Mesenchymal stem cell (in vitro differentiated cells and primary cell): ENCODE data around the gene CDHR2.

Experiments
- DNase-seq: peaks from one replicate; pipeline ENCODE4 v3.0.0-alpha.2; 2013
- H2AFZ ChIP-seq: one replicate; pipeline ENCODE4 v1.6.1; 2013; ENCODE audit warnings: low read depth, mild to moderate bottlenecking, control low read depth, inconsistent platforms, low read length, moderate library complexity
- H2AK5ac ChIP-seq: 2 replicates; pipeline ENCODE4 v1.6.1; 2013; ENCODE audit warnings: low read length, moderate library complexity, mild to moderate bottlenecking, inconsistent platforms; ENCODE audit not compliant: severe bottlenecking
- H2BK120ac ChIP-seq: one replicate; pipeline ENCODE4 v1.6.1; 2013; ENCODE audit warnings: low read depth, mild to moderate bottlenecking, inconsistent platforms, low read length, moderate library complexity
- H2BK12ac ChIP-seq, 2 experiments: one replicate each; pipeline ENCODE4 v1.6.1; 2013; ENCODE audit warnings: inconsistent platforms in 2 of 2, low read length in 2 of 2, mild to moderate bottlenecking in 2 of 2, moderate library complexity in 2 of 2, control low read depth in 1 of 2
- H2BK15ac ChIP-seq: one replicate; pipeline ENCODE4 v1.6.1; 2013; ENCODE audit warnings: mild to moderate bottlenecking, low read depth, inconsistent platforms; ENCODE audit not compliant: poor library complexity, severe bottlenecking
- H2BK5ac ChIP-seq: 2 replicates; pipeline ENCODE4 v1.6.1; 2013; ENCODE audit warnings: low read depth, mild to moderate bottlenecking, low read length, control low read depth, inconsistent platforms; ENCODE audit not compliant: poor library complexity, severe bottlenecking
- H3K14ac ChIP-seq, 2 experiments: one replicate each; pipeline ENCODE4 v1.6.1; 2013; ENCODE audit warnings: inconsistent platforms in 2 of 2, low read length in 2 of 2, control low read depth in 1 of 2, mild to moderate bottlenecking in 1 of 2, moderate library complexity in 1 of 2
- H3K18ac ChIP-seq, 2 experiments: one replicate each; pipeline ENCODE4 v1.6.1; 2013; ENCODE audit warnings: inconsistent platforms in 2 of 2, low read length in 2 of 2, control low read depth in 1 of 2, low read depth in 1 of 2, mild to moderate bottlenecking in 1 of 2
- H3K23ac ChIP-seq, 2 experiments: one replicate each; pipeline ENCODE4 v1.6.1; 2013; ENCODE audit warnings: inconsistent platforms in 2 of 2, low read length in 2 of 2, mild to moderate bottlenecking in 2 of 2, moderate library complexity in 2 of 2, control low read depth in 1 of 2
- H3K27ac ChIP-seq: 2 replicates; pipeline ENCODE4 v1.5.1; 2013; ENCODE audit warnings: mild to moderate bottlenecking, moderate library complexity, low read length, control low read depth, inconsistent platforms; ENCODE audit not compliant: poor library complexity, severe bottlenecking
- H3K27me3 ChIP-seq, 2 experiments: 2 replicates each; pipeline versions ENCODE4 v1.6.1 to v1.7.0; 2013; ENCODE audit warnings: low read length in 2 of 2, mild to moderate bottlenecking in 2 of 2, moderate library complexity in 2 of 2, control low read depth in 1 of 2, inconsistent platforms in 1 of 2; ENCODE audit not compliant: control insufficient read depth in 1 of 2, insufficient read depth in 1 of 2
- H3K36me3 ChIP-seq, 2 experiments: 2 replicates each; pipeline versions ENCODE4 v1.6.1 to v1.7.0; 2013; ENCODE audit warnings: low read length in 2 of 2, control low read depth in 1 of 2, inconsistent platforms in 1 of 2, low read depth in 1 of 2, mild to moderate bottlenecking in 1 of 2; ENCODE audit not compliant: insufficient read depth in 2 of 2, control insufficient read depth in 1 of 2
- H3K4ac ChIP-seq, 2 experiments: one replicate each; pipeline ENCODE4 v1.6.1; 2013; ENCODE audit warnings: inconsistent platforms in 2 of 2, low read length in 2 of 2, mild to moderate bottlenecking in 2 of 2, moderate library complexity in 2 of 2, control low read depth in 1 of 2, low read depth in 1 of 2
- H3K4me1 ChIP-seq: 2 replicates; pipeline ENCODE4 v1.6.1; 2013; ENCODE audit warnings: low read depth, low read length, control low read depth; ENCODE audit not compliant: control insufficient read depth, insufficient read depth
- H3K4me2 ChIP-seq: 2 replicates; pipeline ENCODE4 v1.6.1; 2013; ENCODE audit warnings: low read length, mild to moderate bottlenecking, inconsistent platforms; ENCODE audit not compliant: poor library complexity, severe bottlenecking
- H3K4me3 ChIP-seq, 2 experiments: 2 replicates each; pipeline versions ENCODE4 v1.5.1 to v1.7.0; 2013; ENCODE audit warnings: low read length in 2 of 2, mild to moderate bottlenecking in 2 of 2, control low read depth in 1 of 2, low read depth in 1 of 2; ENCODE audit not compliant: insufficient read depth in 1 of 2
- H3K79me1 ChIP-seq: replicated peaks from 2 replicates; pipeline ENCODE4 v1.6.1; 2013; ENCODE audit warnings: mild to moderate bottlenecking, control low read depth, low read length, inconsistent platforms; ENCODE audit not compliant: poor library complexity, severe bottlenecking
- H3K9ac ChIP-seq: 2 replicates; pipeline ENCODE4 v1.7.0; 2013; ENCODE audit warnings: mild to moderate bottlenecking, low read length, moderate library complexity
- H3K9me3 ChIP-seq: 2 replicates; pipeline ENCODE4 v1.7.0; 2013; ENCODE audit warnings: mild to moderate bottlenecking, low read length; ENCODE audit not compliant: control insufficient read depth
- H4K8ac ChIP-seq: one replicate; pipeline ENCODE4 v1.6.1; 2013; ENCODE audit warnings: inconsistent platforms, mild to moderate bottlenecking, low read length, moderate library complexity
- H4K91ac ChIP-seq: one replicate; pipeline ENCODE4 v1.6.1; 2013; ENCODE audit warnings: mild to moderate bottlenecking, low read length, inconsistent platforms
- WGBS: methylation state at CpG from one replicate; pipeline ENCODE4 v1.1.7; 2013; ENCODE audit warnings: mixed read lengths; 5-methylcytosine and 5-hydroxymethylcytosine counted together

The CDHR2 gene

GRCh38 chr5:176606875-176607274 is 57.7 kb downstream of the CDHR2 start:
- no peaks in the 10 kb centered on the region for H3K9me3 ChIP-seq
- DNase-seq: no peak
- 93% methylated on average over 3 of the region's 3 CpGs for WGBS
- H3K4me2 ChIP-seq: no peak overlapping the region
- no peak overlapping the region for H3K18ac ChIP-seq
- H2AFZ ChIP-seq: no peak overlapping the region
- no peak overlapping the region for H3K9ac ChIP-seq
- no peak overlapping the region for H2BK120ac ChIP-seq
- H2AK5ac ChIP-seq: no peak overlapping the region
- H3K14ac ChIP-seq: no peak overlapping the region
- no peak overlapping the region for H3K27ac ChIP-seq
- no peak overlapping the region for H2BK15ac ChIP-seq
- peaks cover 36% of the 10 kb centered on the region for H3K79me1 ChIP-seq
- no peak overlapping the region for H3K4me3 ChIP-seq
- H4K91ac ChIP-seq: no peak overlapping the region
- H2BK5ac ChIP-seq: no peak overlapping the region
- peaks cover 25% of the 10 kb centered on the region for H3K4me1 ChIP-seq
- H3K36me3 ChIP-seq: peaks cover 0 to 8% of the 10 kb centered on the region in 2 experiments
- H3K4ac ChIP-seq: no peak overlapping the region
- no peak overlapping the region for H2BK12ac ChIP-seq
- H3K27me3 ChIP-seq: no peaks in the 10 kb centered on the region
- no peak overlapping the region for H4K8ac ChIP-seq
- no peak overlapping the region for H3K23ac ChIP-seq

DNA sequence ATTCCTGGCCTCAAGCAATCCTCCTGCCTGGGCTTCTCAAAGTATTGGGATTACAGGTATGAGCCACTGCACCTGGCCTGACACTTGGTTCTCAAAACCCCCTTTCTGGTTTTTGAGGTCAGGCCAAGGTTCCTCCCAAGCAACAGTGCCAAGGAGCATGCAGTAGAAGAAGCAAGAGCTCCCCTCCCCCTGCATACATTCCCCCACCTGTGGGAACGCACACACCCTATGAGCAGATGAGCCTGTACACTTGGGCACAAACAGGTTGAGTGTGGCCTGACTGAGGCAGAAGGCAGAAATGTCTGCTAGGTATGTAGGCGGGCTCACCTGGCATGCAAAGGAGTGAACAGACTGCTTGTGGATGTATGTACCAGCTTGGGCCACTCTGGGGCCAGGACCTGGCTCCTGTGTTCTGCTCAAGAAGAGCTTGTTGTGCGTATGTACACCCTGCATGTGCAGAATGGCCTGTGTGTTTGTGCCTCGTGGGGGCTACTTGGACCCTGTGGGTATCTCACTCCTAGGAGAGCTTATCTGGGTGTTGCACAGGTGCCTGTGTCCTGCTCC is 59.1 kb downstream of the CDHR2 start:
- no peak overlapping the region for H3K27ac ChIP-seq
- H3K14ac ChIP-seq: no peak overlapping the region
- H3K18ac ChIP-seq: no peak overlapping the region
- no peak for DNase-seq
- H3K27me3 ChIP-seq: no peaks in the 10 kb centered on the region
- peaks cover 29% of the 10 kb centered on the region for H3K79me1 ChIP-seq
- H4K91ac ChIP-seq: no peak overlapping the region
- no peak overlapping the region for H3K4me2 ChIP-seq
- H2BK12ac ChIP-seq: peak overlapping the region in 1 of 2 experiments; percentile 4
- no peak overlapping the region for H3K9ac ChIP-seq
- H3K23ac ChIP-seq: no peak overlapping the region
- no peak overlapping the region for H2BK5ac ChIP-seq
- no peak overlapping the region for H3K4me3 ChIP-seq
- peaks cover 23% of the 10 kb centered on the region for H3K4me1 ChIP-seq
- no peak overlapping the region for H2AK5ac ChIP-seq
- H2BK120ac ChIP-seq: no peak overlapping the region
- no peak overlapping the region for H2AFZ ChIP-seq
- no peak overlapping the region for H4K8ac ChIP-seq
- H2BK15ac ChIP-seq: no peak overlapping the region
- H3K4ac ChIP-seq: no peak overlapping the region
- no peaks in the 10 kb centered on the region for H3K9me3 ChIP-seq
- WGBS: 97% methylated on average over 4 of the region's 4 CpGs
- H3K36me3 ChIP-seq: peaks cover 0 to 8% of the 10 kb centered on the region in 2 experiments

- 43% methylated on average over 41 of the region's 46 CpGs for WGBS
- H4K8ac ChIP-seq: no peak overlapping the region
- H3K27me3 ChIP-seq: no peaks in the 10 kb centered on the region
- H2BK120ac ChIP-seq: no peak overlapping the region
- no peak for DNase-seq
- peak overlapping the region; percentile 28 for H4K91ac ChIP-seq
- H3K18ac ChIP-seq: peak overlapping the region in 1 of 2 experiments; percentile 41
- H2BK15ac ChIP-seq: no peak overlapping the region
- no peak overlapping the region for H2AK5ac ChIP-seq
- H2BK5ac ChIP-seq: no peak overlapping the region
- no peaks in the 10 kb centered on the region for H3K9me3 ChIP-seq
- no peak overlapping the region for H2AFZ ChIP-seq
- no peak overlapping the region for H3K4ac ChIP-seq
- peak overlapping the region; percentile 88 for H3K4me2 ChIP-seq
- no peak overlapping the region for H2BK12ac ChIP-seq
- H3K9ac ChIP-seq: peak overlapping the region; percentile 22
- H3K14ac ChIP-seq: peak overlapping the region in 1 of 2 experiments; percentile 30
- peak overlapping the region; percentile 79 for H3K4me3 ChIP-seq
- H3K4me1 ChIP-seq: peaks cover 27% of the 10 kb centered on the region
- H3K79me1 ChIP-seq: peaks cover 22% of the 10 kb centered on the region
- H3K23ac ChIP-seq: no peak overlapping the region
- H3K36me3 ChIP-seq: peaks cover 0 to 8% of the 10 kb centered on the region in 2 experiments
- no peak overlapping the region for H3K27ac ChIP-seq
These were observed 60.0 kb downstream of the CDHR2 start for GRCh38 chr5:176608937-176609723.

GRCh38 chr5:176609724-176610434 is 60.7 kb downstream of the CDHR2 start, which contains the start of gene GPRIN1:
GPRIN1 (minus strand) TSS chr5:176610156; CDS start chr5:176599834, 10,322 bp downstream.
- Histone ChIP-seq H3K9ac (peak within 1 kb of the TSS; percentile 22), H2BK15ac (peak within 1 kb of the TSS; percentile 83), H3K18ac (peak within 1 kb of the TSS in 1 of 2 experiments; percentile 41), H3K4me1 (peaks cover 32% of the 10 kb centered on the region), H4K91ac (peak within 1 kb of the TSS; percentile 28), H3K23ac (no peak within 1 kb of the TSS), H3K36me3 (peaks cover 0 to 8% of the 10 kb centered on the region in 2 experiments), H2BK12ac (peak within 1 kb of the TSS in 1 of 2 experiments; percentile 22), H3K9me3 (no peaks in the 10 kb centered on the region), H3K14ac (peak within 1 kb of the TSS in 1 of 2 experiments; percentile 31), H3K79me1 (peaks cover 22% of the 10 kb centered on the region), H2BK5ac (no peak within 1 kb of the TSS), H4K8ac (peak within 1 kb of the TSS; percentile 56), H2AK5ac (no peak within 1 kb of the TSS), H3K4me3 (peak within 1 kb of the TSS; percentile 79 to 81), H2AFZ (peak within 1 kb of the TSS; percentile 69), H3K27me3 (no peaks in the 10 kb centered on the region), H2BK120ac (no peak within 1 kb of the TSS), H3K27ac (no peak within 1 kb of the TSS), H3K4ac (peak within 1 kb of the TSS; percentile 26 to 77), H3K4me2 (peak within 1 kb of the TSS; percentile 92)
- WGBS: 1% methylated on average over 38 of the region's 101 CpGs
- peak; percentile 54 for DNase-seq
